Measurements from ENCODE around the gene THBS4. TPM values are rescaled to one million over a fixed set of nuclear protein-coding genes. Genes with fewer than 3 reads are reported as not detected.

THBS4 gene
- total RNA-seq, 2 donors from 2014 or later: 1.7 to 3.5 TPM

DNA sequence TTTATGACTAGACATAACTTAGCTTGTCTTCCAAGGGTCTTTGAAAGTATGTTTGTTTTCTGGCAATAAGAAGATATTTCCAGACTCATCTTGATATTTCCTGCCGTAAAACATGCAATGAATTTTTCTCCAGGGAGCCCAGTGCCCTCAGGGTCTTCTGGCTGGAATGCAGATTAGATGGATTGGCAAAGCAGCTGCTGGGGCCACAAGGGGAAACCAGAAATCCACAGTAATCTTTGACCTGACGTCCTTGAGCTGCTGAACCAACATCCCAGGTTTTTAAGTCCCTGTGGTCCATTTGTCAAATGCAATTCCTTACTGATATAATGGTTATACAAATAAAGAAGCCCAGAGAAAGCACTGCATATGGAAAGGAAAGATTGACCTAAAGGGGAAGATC, 93.0 kb downstream of the THBS4 start:
- no peak for ATAC-seq (replicated peaks)
- peaks cover 9% of the 10 kb centered on the region for H3K9me3 Mint-ChIP-seq
- peak overlapping the region; percentile 35 for H3K27ac Mint-ChIP-seq
- H3K36me3 Mint-ChIP-seq (ENCODE audit: low read depth): peaks cover 11% of the 10 kb centered on the region
- H3K27me3 Mint-ChIP-seq: no peaks in the 10 kb centered on the region
- H3K4me1 Mint-ChIP-seq: peaks cover 45% of the 10 kb centered on the region
- no peak overlapping the region for H3K4me3 Mint-ChIP-seq

DNA sequence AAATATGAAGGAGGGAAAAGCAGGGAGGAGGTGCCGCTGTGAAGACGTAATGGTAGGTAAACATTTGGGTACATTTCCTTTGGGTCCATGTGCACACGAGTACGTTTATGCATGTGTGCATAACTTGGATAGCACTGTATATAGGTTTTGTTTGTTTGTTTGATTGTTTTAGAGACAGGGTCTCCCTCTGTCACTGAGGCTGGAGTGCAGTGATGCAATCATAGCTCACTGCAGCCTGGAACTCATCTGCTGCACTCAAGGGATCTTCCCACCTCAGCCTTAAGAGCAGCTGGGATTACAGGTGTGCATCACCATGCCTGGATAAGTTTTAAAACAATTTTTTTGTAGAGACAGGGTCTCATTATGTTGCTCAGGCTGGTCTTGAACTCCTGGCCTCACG, 94.0 kb downstream of the THBS4 start:
- Mint-ChIP-seq H3K27ac (no peak overlapping the region), H3K27me3 (no peaks in the 10 kb centered on the region), H3K36me3 (ENCODE audit: low read depth) (peaks cover 11% of the 10 kb centered on the region), H3K4me3 (no peak overlapping the region), H3K4me1 (peaks cover 47% of the 10 kb centered on the region), H3K9me3 (peaks cover 9% of the 10 kb centered on the region)
- no peak for ATAC-seq (replicated peaks)

Other genes starting within 250 kb of the THBS4 start
- 10 to 100 TPM; 25.4 to 35.2 TPM for gene MTX3, start 44.1 kb upstream of the THBS4 start, total RNA-seq
- 10 to 100 TPM; 50.7 to 76.7 TPM for gene SERINC5, start 220.7 kb downstream of the THBS4 start, total RNA-seq